SK-N-MC (cell line): ENCODE results near the gene FOXD1.

Experiments
- EZH2 ChIP-seq: fragments of 200-600 bp; sonication (generic); IDR thresholded peaks from one replicate; pipeline ENCODE4 v1.6.1; 2017; ENCODE audit warnings: antibody characterized with exemption
- FOXP2 ChIP-seq: optimal IDR thresholded peaks from 2 replicates; pipeline ENCODE3; 2011; ENCODE audit warnings: mild to moderate bottlenecking, moderate library complexity; ENCODE audit not compliant: insufficient read depth; ENCODE audit errors: extremely low read length, control extremely low read depth
- POLR2AphosphoS5 ChIP-seq: IDR thresholded peaks from 2 replicates; pipeline ENCODE4 v1.6.1; 2012; ENCODE audit warnings: mild to moderate bottlenecking, low read depth, low read length, borderline replicate concordance

DNA sequence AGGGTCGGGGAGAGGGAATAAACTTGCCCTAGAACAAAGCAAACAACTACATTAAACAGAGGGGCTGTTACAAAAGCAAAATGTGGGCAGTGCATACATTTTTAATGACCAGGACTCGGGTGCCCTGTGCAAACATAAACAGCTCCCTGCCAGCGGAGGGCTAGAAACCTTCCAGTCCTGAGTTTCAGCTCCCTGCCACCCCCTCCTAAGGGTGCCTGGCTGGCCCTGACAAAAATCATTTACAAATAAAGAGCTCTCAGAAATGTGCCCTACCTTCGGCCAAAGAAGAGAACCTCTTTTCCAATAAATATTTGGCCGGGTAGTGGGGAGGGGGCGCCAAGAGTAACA lies 29.5 kb downstream of the FOXD1 start:
- TF ChIP-seq EZH2 (no peak), POLR2AphosphoS5 (no peak), FOXP2 (no peak)
